H9 (cell line): ENCODE results near the gene RNGTT. TPM values are rescaled to one million over a fixed set of nuclear protein-coding genes. Genes with fewer than 3 reads are reported as not detected.
A peak's percentile ranks its signal among the peaks of the same experiment; 100 is the strongest.

Source experiments
- DNase-seq: peaks from one replicate; pipeline ENCODE4 v3.0.0-alpha.2; 2017
- H2AFZ ChIP-seq: one replicate; pipeline ENCODE4 v1.6.1; 2013; ENCODE audit warnings: mild to moderate bottlenecking, low read length, control low read depth, moderate library complexity
- H2AK5ac ChIP-seq: 2 replicates; pipeline ENCODE4 v1.6.1; 2013; ENCODE audit warnings: low read length, control low read depth, mixed read lengths; ENCODE audit not compliant: insufficient read length
- H2BK120ac ChIP-seq: one replicate; pipeline ENCODE4 v1.6.1; 2013; ENCODE audit warnings: low read depth, mild to moderate bottlenecking, low read length, control low read depth, inconsistent platforms; ENCODE audit not compliant: poor library complexity, severe bottlenecking
- H2BK12ac ChIP-seq: 2 replicates; pipeline ENCODE4 v1.6.1; 2013; ENCODE audit warnings: low read length, control low read depth, mixed read lengths, low read depth; ENCODE audit not compliant: insufficient read length
- H2BK15ac ChIP-seq: 2 replicates; pipeline ENCODE4 v1.6.1; 2013; ENCODE audit warnings: low read depth, low read length, control low read depth
- H2BK20ac ChIP-seq: one replicate; pipeline ENCODE4 v1.6.1; 2013; ENCODE audit warnings: low read depth, mild to moderate bottlenecking, low read length, control low read depth, inconsistent platforms; ENCODE audit not compliant: poor library complexity, severe bottlenecking
- H2BK5ac ChIP-seq: 2 replicates; pipeline ENCODE4 v1.6.1; 2013; ENCODE audit warnings: low read length, control low read depth, mixed read lengths; ENCODE audit not compliant: insufficient read length
- H3K14ac ChIP-seq: 2 replicates; pipeline ENCODE4 v1.6.1; 2013; ENCODE audit warnings: low read length, control low read depth; ENCODE audit not compliant: insufficient read depth
- H3K18ac ChIP-seq: 2 replicates; pipeline ENCODE4 v1.6.1; 2013; ENCODE audit warnings: low read depth, mild to moderate bottlenecking, mixed read lengths, low read length, control low read depth; ENCODE audit not compliant: insufficient read length
- H3K23ac ChIP-seq: 2 replicates; pipeline ENCODE4 v1.6.1; 2013; ENCODE audit warnings: low read length, control low read depth, mixed read lengths, low read depth; ENCODE audit not compliant: insufficient read length
- H3K23me2 ChIP-seq: 2 replicates; pipeline ENCODE4 v1.6.1; 2013; ENCODE audit warnings: low read depth, mild to moderate bottlenecking, mixed read lengths, low read length, control low read depth; ENCODE audit not compliant: insufficient read length, poor library complexity, severe bottlenecking
- H3K27ac ChIP-seq: 2 replicates; pipeline ENCODE4 v1.5.1; 2013; ENCODE audit warnings: low read length, control low read depth, mixed read lengths, low read depth; ENCODE audit not compliant: insufficient read length
- H3K27me3 ChIP-seq: 2 replicates; pipeline ENCODE4 v1.6.1; 2013; ENCODE audit warnings: low read length, control low read depth, inconsistent platforms; ENCODE audit not compliant: insufficient read depth
- H3K4ac ChIP-seq: 2 replicates; pipeline ENCODE4 v1.6.1; 2013; ENCODE audit warnings: low read depth, mild to moderate bottlenecking, control low read depth, inconsistent platforms, low read length, moderate library complexity
- H3K4me1 ChIP-seq: 2 replicates; pipeline ENCODE4 v1.6.1; 2013; ENCODE audit warnings: low read length, control low read depth, inconsistent platforms; ENCODE audit not compliant: insufficient read depth
- H3K4me2 ChIP-seq: 2 replicates; pipeline ENCODE4 v1.6.1; 2013; ENCODE audit warnings: low read length, control low read depth, mixed read lengths; ENCODE audit not compliant: insufficient read length, insufficient read depth
- H3K56ac ChIP-seq: 2 replicates; pipeline ENCODE4 v1.6.1; 2013; ENCODE audit warnings: low read depth, mild to moderate bottlenecking, mixed read lengths, low read length, control low read depth; ENCODE audit not compliant: insufficient read length
- H3K79me1 ChIP-seq: 2 replicates; pipeline ENCODE4 v1.6.1; 2013; ENCODE audit warnings: low read depth, mild to moderate bottlenecking, moderate library complexity, low read length, control low read depth, inconsistent platforms; ENCODE audit not compliant: insufficient read depth, poor library complexity, severe bottlenecking
- H3K79me2 ChIP-seq: 2 replicates; pipeline ENCODE4 v1.6.1; 2013; ENCODE audit warnings: low read length, control low read depth, inconsistent platforms; ENCODE audit not compliant: insufficient read depth
- H3K9ac ChIP-seq: 2 replicates; pipeline ENCODE4 v1.6.1; 2013; ENCODE audit warnings: low read length, control low read depth, mixed read lengths; ENCODE audit not compliant: insufficient read length; ENCODE audit errors: extremely low read depth
- H3K9me3 ChIP-seq: one replicate; pipeline ENCODE4 v1.6.1; 2013; ENCODE audit warnings: low read depth, low read length, inconsistent platforms; ENCODE audit not compliant: control insufficient read depth
- H3T11ph ChIP-seq: one replicate; pipeline ENCODE4 v1.6.1; 2013; ENCODE audit warnings: mild to moderate bottlenecking, low read length, control low read depth, inconsistent platforms
- H4K20me1 ChIP-seq: one replicate; pipeline ENCODE4 v1.6.1; 2013; ENCODE audit not compliant: control insufficient read depth, insufficient read length, insufficient read depth
- H4K5ac ChIP-seq: 2 replicates; pipeline ENCODE4 v1.6.1; 2013; ENCODE audit warnings: low read depth, mild to moderate bottlenecking, mixed read lengths, low read length, control low read depth; ENCODE audit not compliant: insufficient read length
- H4K8ac ChIP-seq: replicated peaks from 2 replicates; pipeline ENCODE4 v1.6.1; 2013; ENCODE audit warnings: low read length, control low read depth, mixed read lengths, low read depth; ENCODE audit not compliant: insufficient read length
- H4K91ac ChIP-seq: 2 replicates; pipeline ENCODE4 v1.6.1; 2013; ENCODE audit warnings: low read depth, mild to moderate bottlenecking, moderate library complexity, mixed read lengths, low read length, control low read depth; ENCODE audit not compliant: insufficient read length
- H3K27ac Mint-ChIP-seq, 3 experiments: 2 replicates in 2 of 3; 3 replicates in 1 of 3; pipeline ENCODE4 v1.8.0; 2020 to 2021; ENCODE audit warnings: mixed read lengths in 3 of 3, mild to moderate bottlenecking in 1 of 3, moderate library complexity in 1 of 3
- H3K27me3 Mint-ChIP-seq: 2 replicates; pipeline ENCODE4 v1.8.0; 2021; ENCODE audit warnings: low read depth, mild to moderate bottlenecking, moderate library complexity, mixed read lengths
- H3K36me3 Mint-ChIP-seq, 3 experiments: 2 replicates in 2 of 3; 3 replicates in 1 of 3; pipeline ENCODE4 v1.8.0; 2020 to 2021; ENCODE audit warnings: low read depth in 3 of 3, mixed read lengths in 3 of 3; ENCODE audit not compliant: insufficient read depth in 1 of 3
- H3K4me1 Mint-ChIP-seq, 2 experiments: 2 replicates each; pipeline ENCODE4 v1.8.0; 2020; ENCODE audit warnings: mixed read lengths in 2 of 2
- H3K4me3 Mint-ChIP-seq, 2 experiments: 2 replicates in 1 of 2; 3 replicates in 1 of 2; pipeline ENCODE4 v1.8.0; 2020 to 2021; ENCODE audit warnings: mild to moderate bottlenecking in 2 of 2, mixed read lengths in 2 of 2, moderate library complexity in 1 of 2
- H3K9me3 Mint-ChIP-seq, 2 experiments: 2 replicates in 1 of 2; 3 replicates in 1 of 2; pipeline ENCODE4 v1.8.0; 2020; ENCODE audit warnings: mild to moderate bottlenecking in 2 of 2, mixed read lengths in 2 of 2, moderate library complexity in 1 of 2
- CTCF ChIP-seq: fragments of 200-600 bp; sonication (generic); conservative IDR thresholded peaks from 3 replicates; pipeline ENCODE4 v1.8.0; 2021; ENCODE audit warnings: antibody characterized with exemption, mild to moderate bottlenecking
- WGBS: extraction: QIAGEN DNeasy Blood & Tissue Kit; methylation state at CpG from one replicate; pipeline ENCODE4 v1.1.7; 2013; ENCODE audit warnings: missing lambda C conversion rate, low lambda C conversion rate, mixed read lengths; ENCODE audit not compliant: insufficient read length; ENCODE audit errors: extremely low coverage; 5-methylcytosine and 5-hydroxymethylcytosine counted together
- total RNA-seq: library from RNA; stranded (reverse); gene quantifications from 2 replicates; pipeline ENCODE4 v1.2.1, GENCODE V29; 2021

The RNGTT gene
- total RNA-seq, 1 experiment from 2014 or later, result 20.5 TPM

DNA sequence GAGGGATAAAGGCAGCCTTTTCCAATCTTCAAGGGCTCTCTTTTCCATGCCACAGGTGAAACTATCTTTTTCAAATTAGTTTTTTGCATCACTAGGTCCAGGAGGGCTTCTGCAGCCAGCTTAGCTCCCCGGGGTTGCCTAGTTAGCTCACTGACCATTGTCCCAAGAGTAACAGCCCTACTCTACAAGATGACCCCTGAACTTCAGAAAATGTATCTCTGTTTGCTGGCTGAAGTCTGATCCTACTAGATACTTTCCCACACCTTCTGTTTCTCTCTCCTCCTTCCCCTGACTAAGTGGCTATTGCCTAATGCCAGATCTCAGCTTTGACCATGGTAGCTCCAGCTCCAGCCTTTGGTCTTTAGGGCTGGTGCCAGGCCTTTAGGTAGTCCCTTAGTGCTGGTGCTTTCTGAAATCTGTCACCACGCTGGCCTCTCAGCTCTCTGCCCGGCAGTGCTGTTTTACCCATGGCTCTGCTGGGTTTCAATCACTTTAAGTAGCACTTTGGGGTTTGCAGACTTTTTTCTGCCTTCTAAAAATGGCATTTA is 255.1 kb downstream of the RNGTT start:
- no peaks in the 10 kb centered on the region for H3K27me3 Mint-ChIP-seq
- Histone ChIP-seq H3K79me2 (no peaks in the 10 kb centered on the region), H3K23me2 (no peaks in the 10 kb centered on the region), H3K79me1 (no peaks in the 10 kb centered on the region), H2AFZ (no peak overlapping the region), H3K14ac (no peak overlapping the region), H3K9ac (no peak overlapping the region), H3K4ac (no peak overlapping the region), H2BK12ac (no peak overlapping the region), H3K4me1 (no peaks in the 10 kb centered on the region; the same call in 1 of the 2 replicates), H4K5ac (no peak overlapping the region), H4K8ac (no peak overlapping the region), H3K18ac (no peak overlapping the region), H2BK120ac (no peak overlapping the region), H3K4me2 (no peak overlapping the region), H4K20me1 (no peaks in the 10 kb centered on the region), H3K23ac (no peak overlapping the region), H3K27ac (no peak overlapping the region), H3K27me3 (no peaks in the 10 kb centered on the region), H2BK5ac (no peak overlapping the region), H4K91ac (no peak overlapping the region), H3K9me3 (no peaks in the 10 kb centered on the region), H3K56ac (no peak overlapping the region), H2AK5ac (no peak overlapping the region), H2BK15ac (no peak overlapping the region), H2BK20ac (no peak overlapping the region), H3T11ph (no peak overlapping the region)
- WGBS, result no CpG with 5 or more reads among the region's 3 CpGs
- H3K36me3 Mint-ChIP-seq, result peaks cover 1 to 6% (median 2%) of the 10 kb centered on the region in 3 experiments; a peak in 5 of 7 replicates
- no peak for TF ChIP-seq CTCF
- peaks cover 0 to 5% of the 10 kb centered on the region in 2 experiments; a peak in 1 of 4 replicates for H3K4me1 Mint-ChIP-seq
- DNase-seq, result no peak
- peak overlapping the region in 2 of 3 experiments; percentile 45 to 74; a peak in 1 of 7 replicates for H3K27ac Mint-ChIP-seq
- H3K4me3 Mint-ChIP-seq, result no peak overlapping the region
- 0 out of 5 replicates have a peak, but pooled peaks cover 0 to under 1% of the 10 kb centered on the region in 2 experiments for H3K9me3 Mint-ChIP-seq
